ENCODE results near the gene SLC8A3. TPM values are rescaled to one million over a fixed set of nuclear protein-coding genes. Genes with fewer than 3 reads are reported as not detected.

Gene SLC8A3
- total and polyA plus RNA-seq, 9 donors, result 3.6 to 5.5 (median 4.3) TPM

- Histone ChIP-seq H3K4me3 (ENCODE audit: low read length) (no peak overlapping the region), H3K27me3 (ENCODE audit: control insufficient read depth, insufficient read depth, low read length) (no peaks in the 10 kb centered on the region), H3K27ac (ENCODE audit: low read length) (no peak overlapping the region), H3K9me3 (replicated peaks; ENCODE audit: control insufficient read depth, low read depth, low read length) (no peaks in the 10 kb centered on the region), H3K4me1 (ENCODE audit: control insufficient read depth, insufficient read depth, low read length) (peaks cover 5% of the 10 kb centered on the region), H3K36me3 (ENCODE audit: control insufficient read depth, insufficient read depth, low read length) (no peaks in the 10 kb centered on the region)
- 57% methylated on average over 3 of the region's 3 CpGs for WGBS (ENCODE audit: insufficient coverage)
- DNase-seq, result no peak
These were observed 11.5 kb downstream of the SLC8A3 start for GRCh38 chr14:70177081-70177800.

GRCh38 chr14:70173569-70173968 lies 15.2 kb downstream of the SLC8A3 start:
- Histone ChIP-seq H3K4me1 (ENCODE audit: control insufficient read depth, insufficient read depth, low read length) (peaks cover 2% of the 10 kb centered on the region), H3K9me3 (replicated peaks; ENCODE audit: control insufficient read depth, low read depth, low read length) (no peaks in the 10 kb centered on the region), H3K36me3 (ENCODE audit: control insufficient read depth, insufficient read depth, low read length) (no peaks in the 10 kb centered on the region), H3K27ac (ENCODE audit: low read length) (no peak overlapping the region), H3K4me3 (ENCODE audit: low read length) (no peak overlapping the region), H3K27me3 (ENCODE audit: control insufficient read depth, insufficient read depth, low read length) (no peaks in the 10 kb centered on the region)
- no peak for DNase-seq
- WGBS (ENCODE audit: insufficient coverage), result 77% methylated on average over 6 of the region's 6 CpGs

DNA sequence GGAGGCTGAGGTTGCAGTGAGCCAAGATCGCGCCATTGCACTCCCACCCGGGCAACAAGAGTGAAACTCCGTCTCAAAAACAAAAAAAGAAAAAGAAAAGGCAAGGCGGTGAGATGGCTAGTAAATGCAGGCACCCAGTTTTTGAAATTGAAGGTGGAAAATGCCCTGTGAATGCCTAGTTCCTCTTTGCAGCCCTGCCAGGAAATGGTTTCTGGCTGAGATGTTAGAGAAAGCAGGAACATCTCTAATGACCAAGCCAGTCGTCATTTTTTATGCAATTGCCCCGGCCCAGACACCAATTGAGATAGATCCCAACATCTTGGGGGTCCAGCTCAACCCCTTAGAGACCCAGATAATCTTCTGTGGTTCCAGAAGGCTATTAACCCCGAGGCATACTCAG lies 17.0 kb downstream of the SLC8A3 start:
- Histone ChIP-seq H3K4me3 (ENCODE audit: low read length) (no peak overlapping the region), H3K9me3 (replicated peaks; ENCODE audit: control insufficient read depth, low read depth, low read length) (no peaks in the 10 kb centered on the region), H3K27ac (ENCODE audit: low read length) (no peak overlapping the region), H3K36me3 (ENCODE audit: control insufficient read depth, insufficient read depth, low read length) (no peaks in the 10 kb centered on the region), H3K4me1 (ENCODE audit: control insufficient read depth, insufficient read depth, low read length) (peaks cover 2% of the 10 kb centered on the region), H3K27me3 (ENCODE audit: control insufficient read depth, insufficient read depth, low read length) (no peaks in the 10 kb centered on the region)
- DNase-seq, result no peak
- WGBS (ENCODE audit: insufficient coverage), result 77% methylated on average over 7 of the region's 8 CpGs

DNA sequence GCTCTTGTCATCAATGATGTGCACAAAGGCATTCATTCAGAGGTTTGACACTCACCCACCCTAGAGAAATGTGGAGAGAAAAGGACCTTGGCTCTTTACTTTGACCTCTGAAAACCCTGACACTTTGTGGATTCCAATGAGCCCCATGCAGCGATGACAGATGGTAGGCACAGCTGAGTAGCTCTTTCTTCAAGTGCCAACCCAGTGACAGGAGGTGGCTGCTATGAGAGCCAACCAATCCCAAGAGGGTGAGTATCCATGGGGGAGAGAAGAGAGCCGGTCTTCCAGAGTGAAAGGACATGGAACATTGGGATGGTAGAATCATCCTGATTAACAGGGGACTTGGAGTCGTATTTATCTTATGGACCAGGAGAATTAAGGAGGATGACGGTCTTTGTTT lies 17.8 kb downstream of the SLC8A3 start:
- H3K27me3 ChIP-seq (ENCODE audit: control insufficient read depth, insufficient read depth, low read length), result no peaks in the 10 kb centered on the region
- no peaks in the 10 kb centered on the region for H3K9me3 ChIP-seq (replicated peaks; ENCODE audit: control insufficient read depth, low read depth, low read length)
- H3K4me1 ChIP-seq (ENCODE audit: control insufficient read depth, insufficient read depth, low read length), result peaks cover 2% of the 10 kb centered on the region
- H3K27ac ChIP-seq (ENCODE audit: low read length), result no peak overlapping the region
- DNase-seq, result peak; percentile 21
- no peak overlapping the region for H3K4me3 ChIP-seq (ENCODE audit: low read length)
- H3K36me3 ChIP-seq (ENCODE audit: control insufficient read depth, insufficient read depth, low read length), result no peaks in the 10 kb centered on the region
- WGBS (ENCODE audit: insufficient coverage), result 86% methylated on average over 4 of the region's 4 CpGs

GRCh38 chr14:70168406-70168805 lies 20.3 kb downstream of the SLC8A3 start:
- Histone ChIP-seq H3K4me3 (ENCODE audit: low read length) (no peak overlapping the region), H3K9me3 (replicated peaks; ENCODE audit: control insufficient read depth, low read depth, low read length) (no peaks in the 10 kb centered on the region), H3K27ac (ENCODE audit: low read length) (no peak overlapping the region), H3K36me3 (ENCODE audit: control insufficient read depth, insufficient read depth, low read length) (no peaks in the 10 kb centered on the region), H3K4me1 (ENCODE audit: control insufficient read depth, insufficient read depth, low read length) (peaks cover 2% of the 10 kb centered on the region), H3K27me3 (ENCODE audit: control insufficient read depth, insufficient read depth, low read length) (no peaks in the 10 kb centered on the region)
- 93% methylated on average over 3 of the region's 4 CpGs for WGBS (ENCODE audit: insufficient coverage)
- no peak for DNase-seq

GRCh38 chr14:70166530-70167203 lies 22.1 kb downstream of the SLC8A3 start:
- WGBS (ENCODE audit: insufficient coverage), result 93% methylated on average over 9 of the region's 9 CpGs
- no peak for DNase-seq
- no peak overlapping the region for H3K27ac ChIP-seq (ENCODE audit: low read length)
- H3K4me3 ChIP-seq (ENCODE audit: low read length), result no peak overlapping the region
- no peaks in the 10 kb centered on the region for H3K27me3 ChIP-seq (ENCODE audit: control insufficient read depth, insufficient read depth, low read length)
- H3K36me3 ChIP-seq (ENCODE audit: control insufficient read depth, insufficient read depth, low read length), result no peaks in the 10 kb centered on the region
- peaks cover 2% of the 10 kb centered on the region for H3K4me1 ChIP-seq (ENCODE audit: control insufficient read depth, insufficient read depth, low read length)
- H3K9me3 ChIP-seq (replicated peaks; ENCODE audit: control insufficient read depth, low read depth, low read length), result no peaks in the 10 kb centered on the region

GRCh38 chr14:70162358-70162757 lies 26.4 kb downstream of the SLC8A3 start:
- Histone ChIP-seq H3K36me3 (ENCODE audit: control insufficient read depth, insufficient read depth, low read length) (no peaks in the 10 kb centered on the region), H3K4me1 (ENCODE audit: control insufficient read depth, insufficient read depth, low read length) (no peaks in the 10 kb centered on the region), H3K4me3 (ENCODE audit: low read length) (no peak overlapping the region), H3K27ac (ENCODE audit: low read length) (no peak overlapping the region), H3K9me3 (replicated peaks; ENCODE audit: control insufficient read depth, low read depth, low read length) (no peaks in the 10 kb centered on the region), H3K27me3 (ENCODE audit: control insufficient read depth, insufficient read depth, low read length) (no peaks in the 10 kb centered on the region)
- 53% methylated on average over 2 of the region's 4 CpGs for WGBS (ENCODE audit: insufficient coverage)
- no peak for DNase-seq

GRCh38 chr14:70156592-70156991 lies 32.2 kb downstream of the SLC8A3 start:
- DNase-seq, result peak; percentile 41
- no peaks in the 10 kb centered on the region for H3K4me1 ChIP-seq (ENCODE audit: control insufficient read depth, insufficient read depth, low read length)
- no peak overlapping the region for H3K4me3 ChIP-seq (ENCODE audit: low read length)
- no peak overlapping the region for H3K27ac ChIP-seq (ENCODE audit: low read length)
- no peaks in the 10 kb centered on the region for H3K36me3 ChIP-seq (ENCODE audit: control insufficient read depth, insufficient read depth, low read length)
- no peaks in the 10 kb centered on the region for H3K9me3 ChIP-seq (replicated peaks; ENCODE audit: control insufficient read depth, low read depth, low read length)
- WGBS (ENCODE audit: insufficient coverage), result no CpG with 5 or more reads among the region's 3 CpGs
- peaks cover 3% of the 10 kb centered on the region for H3K27me3 ChIP-seq (ENCODE audit: control insufficient read depth, insufficient read depth, low read length)

- H3K4me1 ChIP-seq (ENCODE audit: control insufficient read depth, insufficient read depth, low read length), result no peaks in the 10 kb centered on the region
- no peak for DNase-seq
- H3K27me3 ChIP-seq (ENCODE audit: control insufficient read depth, insufficient read depth, low read length), result peaks cover 3% of the 10 kb centered on the region
- no peak overlapping the region for H3K4me3 ChIP-seq (ENCODE audit: low read length)
- no peaks in the 10 kb centered on the region for H3K36me3 ChIP-seq (ENCODE audit: control insufficient read depth, insufficient read depth, low read length)
- no peaks in the 10 kb centered on the region for H3K9me3 ChIP-seq (replicated peaks; ENCODE audit: control insufficient read depth, low read depth, low read length)
- WGBS (ENCODE audit: insufficient coverage), result 42% methylated on average over 4 of the region's 4 CpGs
- no peak overlapping the region for H3K27ac ChIP-seq (ENCODE audit: low read length)
These were observed 36.0 kb downstream of the SLC8A3 start for GRCh38 chr14:70152704-70153103.

GRCh38 chr14:70152081-70152480 lies 36.7 kb downstream of the SLC8A3 start:
- no peak overlapping the region for H3K27ac ChIP-seq (ENCODE audit: low read length)
- H3K36me3 ChIP-seq (ENCODE audit: control insufficient read depth, insufficient read depth, low read length), result no peaks in the 10 kb centered on the region
- H3K4me1 ChIP-seq (ENCODE audit: control insufficient read depth, insufficient read depth, low read length), result no peaks in the 10 kb centered on the region
- WGBS (ENCODE audit: insufficient coverage), result 90% methylated on average over 2 of the region's 3 CpGs
- H3K27me3 ChIP-seq (ENCODE audit: control insufficient read depth, insufficient read depth, low read length), result peaks cover 3% of the 10 kb centered on the region
- DNase-seq, result no peak
- H3K4me3 ChIP-seq (ENCODE audit: low read length), result no peak overlapping the region
- H3K9me3 ChIP-seq (replicated peaks; ENCODE audit: control insufficient read depth, low read depth, low read length), result no peaks in the 10 kb centered on the region
